OCI-LY3 (cell line): ENCODE measurements around the gene MICU1.

Experiments
- EZH2phosphoT487 ChIP-seq: fragments of 200-600 bp; shearing (Covaris generic); IDR thresholded peaks from 2 replicates; pipeline ENCODE4 v1.6.1; 2018; ENCODE audit warnings: antibody characterized with exemption, mixed run types, low read depth
- TF ChIP-seq, protein P1 (sequence below): fragments of 200-600, 300-600 bp; sonication (generic); IDR thresholded peaks from 2 replicates; pipeline ENCODE4 v1.5.1; 2014; ENCODE audit warnings: antibody characterized with exemption, low read length, low read depth

DNA sequence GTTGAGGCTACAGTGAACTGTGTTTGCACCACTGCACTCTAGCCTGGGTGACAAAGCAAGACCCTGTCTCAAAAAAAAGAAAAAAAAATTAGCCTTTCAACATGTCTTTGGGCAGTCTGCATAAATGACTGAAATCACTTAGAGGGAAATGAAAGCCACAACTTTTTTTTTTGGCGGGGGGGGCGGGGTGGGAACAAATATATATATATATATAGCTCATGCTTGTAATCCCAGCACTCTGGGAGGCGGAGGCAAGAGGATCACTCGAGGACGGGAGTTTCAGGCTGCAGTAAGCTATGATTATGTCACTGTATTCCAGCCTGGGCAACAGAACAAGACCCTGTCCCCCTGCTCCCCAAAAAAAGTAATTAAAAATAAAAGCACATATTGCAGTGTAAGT, 23.4 kb upstream of the MICU1 start:
- TF ChIP-seq, protein P1, sequence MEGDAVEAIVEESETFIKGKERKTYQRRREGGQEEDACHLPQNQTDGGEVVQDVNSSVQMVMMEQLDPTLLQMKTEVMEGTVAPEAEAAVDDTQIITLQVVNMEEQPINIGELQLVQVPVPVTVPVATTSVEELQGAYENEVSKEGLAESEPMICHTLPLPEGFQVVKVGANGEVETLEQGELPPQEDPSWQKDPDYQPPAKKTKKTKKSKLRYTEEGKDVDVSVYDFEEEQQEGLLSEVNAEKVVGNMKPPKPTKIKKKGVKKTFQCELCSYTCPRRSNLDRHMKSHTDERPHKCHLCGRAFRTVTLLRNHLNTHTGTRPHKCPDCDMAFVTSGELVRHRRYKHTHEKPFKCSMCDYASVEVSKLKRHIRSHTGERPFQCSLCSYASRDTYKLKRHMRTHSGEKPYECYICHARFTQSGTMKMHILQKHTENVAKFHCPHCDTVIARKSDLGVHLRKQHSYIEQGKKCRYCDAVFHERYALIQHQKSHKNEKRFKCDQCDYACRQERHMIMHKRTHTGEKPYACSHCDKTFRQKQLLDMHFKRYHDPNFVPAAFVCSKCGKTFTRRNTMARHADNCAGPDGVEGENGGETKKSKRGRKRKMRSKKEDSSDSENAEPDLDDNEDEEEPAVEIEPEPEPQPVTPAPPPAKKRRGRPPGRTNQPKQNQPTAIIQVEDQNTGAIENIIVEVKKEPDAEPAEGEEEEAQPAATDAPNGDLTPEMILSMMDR = no peak
- TF ChIP-seq EZH2phosphoT487 = no peak
